GM23248 (cell line): ENCODE measurements around the gene CDX2.

ENCODE experiments used
- EZH2 ChIP-seq: fragments of 200-600 bp; sonication (generic); IDR thresholded peaks from 2 replicates; pipeline ENCODE4 v1.6.1; 2018; ENCODE audit warnings: antibody characterized with exemption, mild to moderate bottlenecking; ENCODE audit not compliant: insufficient read depth, poor library complexity, severe bottlenecking
- EZH2phosphoT487 ChIP-seq: fragments of 200-600 bp; sonication (generic); IDR thresholded peaks from 2 replicates; pipeline ENCODE4 v1.6.1; 2018; ENCODE audit warnings: antibody characterized with exemption, moderate library complexity, mild to moderate bottlenecking, low read depth; ENCODE audit not compliant: insufficient read depth

DNA sequence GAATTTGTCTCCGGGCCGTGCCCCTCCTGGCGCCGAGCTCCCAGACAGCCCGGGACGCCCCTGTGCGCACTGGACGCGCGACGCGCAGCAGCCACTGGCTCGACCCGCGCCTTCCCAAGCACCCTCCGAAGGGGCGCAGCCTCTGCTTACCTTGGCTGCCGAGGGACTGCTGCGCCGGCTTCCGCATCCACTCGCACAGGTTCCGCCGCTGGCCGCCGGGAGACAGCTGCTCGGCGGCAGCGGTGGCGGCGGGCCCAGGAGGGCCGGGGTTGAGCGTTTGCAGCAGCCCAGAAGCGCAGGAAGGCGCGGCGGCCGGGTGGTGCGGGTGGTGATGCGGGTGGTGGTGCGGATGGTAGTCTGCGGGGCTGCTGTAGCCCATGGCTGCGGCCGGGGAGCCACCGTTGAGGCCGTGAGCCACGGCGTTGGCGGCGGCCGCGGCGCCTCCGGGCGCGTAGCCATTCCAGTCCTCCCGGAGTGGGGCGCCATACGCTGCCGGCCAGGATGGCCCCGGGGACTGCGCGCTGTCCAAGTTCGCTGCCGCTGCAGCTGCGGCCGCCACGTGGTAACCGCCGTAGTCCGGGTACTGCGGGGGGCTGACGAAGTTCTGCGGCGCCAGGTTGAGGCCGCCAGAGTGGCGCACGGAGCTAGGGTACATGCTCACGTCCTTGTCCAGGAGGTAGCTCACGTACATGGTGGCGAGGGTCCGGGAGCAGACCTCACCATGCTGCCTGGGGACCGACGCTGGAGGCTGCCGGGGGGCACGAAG is 616 bp downstream of the CDX2 start:
- no peak for TF ChIP-seq EZH2
- TF ChIP-seq EZH2phosphoT487: no peak
